ENCODE results near the gene TRPC1.
"Not testable (repeated sequence)": the region's sequence is repeated elsewhere in the genome, so short reads cannot be mapped to it uniquely, and the experiment has no call there.

Gene TRPC1

GRCh38 chr3:142750531-142750930 is 26.7 kb downstream of the TRPC1 start:
- H3K4me3 ChIP-seq (ENCODE audit: low read depth, low read length); H2BK5ac ChIP-seq (ENCODE audit: low read depth, low read length, poor library complexity); H3K27ac ChIP-seq (ENCODE audit: low read depth, low read length); H3K27me3 ChIP-seq (ENCODE audit: insufficient read depth, low read length); H3K9ac ChIP-seq (ENCODE audit: low read length); H3K79me2 ChIP-seq (ENCODE audit: control insufficient read depth, insufficient read depth, low read length, poor library complexity); H3K4me1 ChIP-seq (ENCODE audit: control insufficient read depth in 1 of 2, insufficient read depth in 2 of 2, low read length in 2 of 2); H2BK120ac ChIP-seq (ENCODE audit: insufficient read depth, low read length, poor library complexity); H4K8ac ChIP-seq (ENCODE audit: low read depth, low read length); H3K9me3 ChIP-seq (ENCODE audit: insufficient read depth, low read depth, low read length); H3K4me2 ChIP-seq (ENCODE audit: low read length); H4K12ac ChIP-seq (ENCODE audit: low read depth, low read length); DNase-seq; H3K14ac ChIP-seq (ENCODE audit: low read length); H3K36me3 ChIP-seq (ENCODE audit: control insufficient read depth in 1 of 2, insufficient read depth in 2 of 2, low read length in 2 of 2); H4K91ac ChIP-seq (ENCODE audit: low read depth, low read length); H2AFZ ChIP-seq (ENCODE audit: insufficient read depth, low read length, poor library complexity); H3K23ac ChIP-seq (ENCODE audit: low read length); H2BK12ac ChIP-seq (ENCODE audit: low read length); H3K4ac ChIP-seq (ENCODE audit: low read depth, low read length); H3K79me1 ChIP-seq (ENCODE audit: low read length); H3K18ac ChIP-seq (ENCODE audit: low read length); H2AK5ac ChIP-seq (ENCODE audit: low read length): not testable (repeated sequence)
- no CpG with 5 or more reads among the region's 4 CpGs for WGBS (ENCODE audit: extremely low coverage, insufficient coverage, insufficient read length)

DNA sequence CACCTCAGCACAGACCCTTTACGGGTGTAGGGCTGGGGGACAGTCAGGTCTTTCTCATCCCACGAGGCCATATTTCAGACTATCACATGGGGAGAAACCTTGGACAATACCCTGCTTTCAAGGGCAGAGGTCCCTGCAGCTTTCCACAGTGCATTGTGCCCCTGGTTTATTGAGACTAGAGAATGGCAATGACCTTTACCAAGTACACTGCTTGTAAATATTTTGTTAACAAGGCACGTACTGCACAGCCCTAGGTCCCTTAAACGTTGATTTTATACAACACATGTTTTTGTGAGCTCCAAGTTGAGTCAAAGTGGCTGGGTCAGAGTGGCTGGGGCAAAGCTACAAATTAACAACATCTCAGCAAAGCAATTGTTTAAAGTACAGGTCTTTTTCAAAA is 28.8 kb downstream of the TRPC1 start:
- not testable (repeated sequence) for H3K18ac ChIP-seq (ENCODE audit: low read length); H3K14ac ChIP-seq (ENCODE audit: low read length); H3K4ac ChIP-seq (ENCODE audit: low read depth, low read length); H2AK5ac ChIP-seq (ENCODE audit: low read length); H2BK5ac ChIP-seq (ENCODE audit: low read depth, low read length, poor library complexity); H3K4me2 ChIP-seq (ENCODE audit: low read length); H3K27me3 ChIP-seq (ENCODE audit: insufficient read depth, low read length); H4K12ac ChIP-seq (ENCODE audit: low read depth, low read length); H2BK12ac ChIP-seq (ENCODE audit: low read length); H3K4me1 ChIP-seq (ENCODE audit: control insufficient read depth in 1 of 2, insufficient read depth in 2 of 2, low read length in 2 of 2); H3K79me2 ChIP-seq (ENCODE audit: control insufficient read depth, insufficient read depth, low read length, poor library complexity); DNase-seq; H3K9me3 ChIP-seq (ENCODE audit: insufficient read depth, low read depth, low read length); H4K8ac ChIP-seq (ENCODE audit: low read depth, low read length); H2BK120ac ChIP-seq (ENCODE audit: insufficient read depth, low read length, poor library complexity); H2AFZ ChIP-seq (ENCODE audit: insufficient read depth, low read length, poor library complexity); H3K79me1 ChIP-seq (ENCODE audit: low read length); H3K36me3 ChIP-seq (ENCODE audit: control insufficient read depth in 1 of 2, insufficient read depth in 2 of 2, low read length in 2 of 2); H3K23ac ChIP-seq (ENCODE audit: low read length); H3K4me3 ChIP-seq (ENCODE audit: low read depth, low read length); H3K27ac ChIP-seq (ENCODE audit: low read depth, low read length); H3K9ac ChIP-seq (ENCODE audit: low read length); H4K91ac ChIP-seq (ENCODE audit: low read depth, low read length)
- no CpG with 5 or more reads among the region's 4 CpGs for WGBS (ENCODE audit: extremely low coverage, insufficient coverage, insufficient read length)

- Histone ChIP-seq H3K4me1 (ENCODE audit: control insufficient read depth in 1 of 2, insufficient read depth in 2 of 2, low read length in 2 of 2) (no peaks in the 10 kb centered on the region), H3K4ac (ENCODE audit: low read depth, low read length) (no peak overlapping the region), H2BK120ac (ENCODE audit: insufficient read depth, low read length, poor library complexity) (no peak overlapping the region), H4K8ac (ENCODE audit: low read depth, low read length) (no peak overlapping the region), H2BK12ac (ENCODE audit: low read length) (no peak overlapping the region), H3K4me3 (ENCODE audit: low read depth, low read length) (no peak overlapping the region), H3K14ac (ENCODE audit: low read length) (no peak overlapping the region), H3K79me2 (ENCODE audit: control insufficient read depth, insufficient read depth, low read length, poor library complexity) (no peaks in the 10 kb centered on the region), H3K9ac (ENCODE audit: low read length) (no peak overlapping the region), H3K9me3 (ENCODE audit: insufficient read depth, low read depth, low read length) (no peaks in the 10 kb centered on the region), H3K27ac (ENCODE audit: low read depth, low read length) (no peak overlapping the region), H2AFZ (ENCODE audit: insufficient read depth, low read length, poor library complexity) (no peak overlapping the region), H2AK5ac (ENCODE audit: low read length) (no peak overlapping the region), H3K36me3 (ENCODE audit: control insufficient read depth in 1 of 2, insufficient read depth in 2 of 2, low read length in 2 of 2) (no peaks in the 10 kb centered on the region), H3K23ac (ENCODE audit: low read length) (no peak overlapping the region), H3K18ac (ENCODE audit: low read length) (no peak overlapping the region), H3K27me3 (ENCODE audit: insufficient read depth, low read length) (no peaks in the 10 kb centered on the region), H2BK5ac (ENCODE audit: low read depth, low read length, poor library complexity) (no peak overlapping the region), H3K4me2 (ENCODE audit: low read length) (no peak overlapping the region), H4K12ac (ENCODE audit: low read depth, low read length) (no peak overlapping the region), H4K91ac (ENCODE audit: low read depth, low read length) (no peak overlapping the region), H3K79me1 (ENCODE audit: low read length) (no peaks in the 10 kb centered on the region)
- no CpG with 5 or more reads among the region's 1 CpG for WGBS (ENCODE audit: extremely low coverage, insufficient coverage, insufficient read length)
- DNase-seq = no peak
Measured at GRCh38 chr3:142754494-142754893, 30.7 kb downstream of the TRPC1 start.

DNA sequence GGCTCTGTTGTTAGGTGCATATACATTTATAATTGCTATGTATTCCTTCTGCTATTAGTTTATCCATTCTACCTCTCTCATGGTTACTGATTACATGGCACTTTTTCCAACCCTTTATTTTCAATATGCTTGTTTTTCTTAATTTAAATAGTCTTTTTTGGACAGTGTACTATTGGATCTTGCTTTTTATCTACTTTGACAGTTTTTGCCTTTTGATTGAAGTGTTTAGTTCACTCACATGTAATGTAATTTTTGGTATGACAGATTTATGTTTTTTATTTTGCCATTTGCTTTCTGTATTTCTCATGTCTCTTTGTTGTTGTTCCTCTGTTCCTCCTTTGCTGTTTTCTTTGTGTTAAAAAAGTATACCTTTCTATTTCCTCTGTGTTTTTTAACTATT is 44.5 kb downstream of the TRPC1 start:
- H2BK5ac ChIP-seq (ENCODE audit: low read depth, low read length, poor library complexity) = no peak overlapping the region
- H2BK120ac ChIP-seq (ENCODE audit: insufficient read depth, low read length, poor library complexity) = no peak overlapping the region
- DNase-seq = no peak
- H2AFZ ChIP-seq (ENCODE audit: insufficient read depth, low read length, poor library complexity) = no peak overlapping the region
- H4K12ac ChIP-seq (ENCODE audit: low read depth, low read length) = no peak overlapping the region
- no peak overlapping the region for H4K91ac ChIP-seq (ENCODE audit: low read depth, low read length)
- H3K27ac ChIP-seq (ENCODE audit: low read depth, low read length) = no peak overlapping the region
- no peak overlapping the region for H3K4me2 ChIP-seq (ENCODE audit: low read length)
- H3K79me1 ChIP-seq (ENCODE audit: low read length) = no peaks in the 10 kb centered on the region
- no peak overlapping the region for H3K23ac ChIP-seq (ENCODE audit: low read length)
- H3K14ac ChIP-seq (ENCODE audit: low read length) = no peak overlapping the region
- no peak overlapping the region for H3K4ac ChIP-seq (ENCODE audit: low read depth, low read length)
- H3K9ac ChIP-seq (ENCODE audit: low read length) = no peak overlapping the region
- no peak overlapping the region for H3K18ac ChIP-seq (ENCODE audit: low read length)
- no peaks in the 10 kb centered on the region for H3K4me1 ChIP-seq (ENCODE audit: control insufficient read depth in 1 of 2, insufficient read depth in 2 of 2, low read length in 2 of 2)
- H3K36me3 ChIP-seq (ENCODE audit: control insufficient read depth in 1 of 2, insufficient read depth in 2 of 2, low read length in 2 of 2) = no peaks in the 10 kb centered on the region
- H3K9me3 ChIP-seq (ENCODE audit: insufficient read depth, low read depth, low read length) = no peaks in the 10 kb centered on the region
- no peak overlapping the region for H3K4me3 ChIP-seq (ENCODE audit: low read depth, low read length)
- H4K8ac ChIP-seq (ENCODE audit: low read depth, low read length) = no peak overlapping the region
- no peak overlapping the region for H2AK5ac ChIP-seq (ENCODE audit: low read length)
- H3K27me3 ChIP-seq (ENCODE audit: insufficient read depth, low read length) = no peaks in the 10 kb centered on the region
- H3K79me2 ChIP-seq (ENCODE audit: control insufficient read depth, insufficient read depth, low read length, poor library complexity) = no peaks in the 10 kb centered on the region
- no peak overlapping the region for H2BK12ac ChIP-seq (ENCODE audit: low read length)

DNA sequence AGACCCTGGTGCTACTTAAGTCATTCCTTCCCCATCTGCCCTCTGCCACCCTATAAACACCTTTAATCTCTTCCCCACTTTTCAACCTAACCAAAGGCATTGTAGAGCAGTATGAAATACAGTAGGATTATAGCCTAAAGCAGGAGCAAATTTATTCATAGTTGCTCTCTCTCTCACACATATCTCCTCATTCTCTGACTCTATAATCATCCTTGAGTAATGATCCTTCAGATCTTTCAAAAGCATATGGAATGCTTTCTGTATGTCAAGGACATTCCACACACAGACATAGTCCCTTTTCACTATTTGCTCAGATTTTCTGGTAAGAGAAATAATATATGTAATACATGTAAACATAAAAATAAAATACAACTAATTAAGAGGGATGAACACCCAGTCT is 54.1 kb downstream of the TRPC1 start:
- H3K36me3 ChIP-seq (ENCODE audit: control insufficient read depth in 1 of 2, insufficient read depth in 2 of 2, low read length in 2 of 2) = no peaks in the 10 kb centered on the region
- peak in 1 of 2 donors; percentile 50 for DNase-seq
- H4K12ac ChIP-seq (ENCODE audit: low read depth, low read length) = no peak overlapping the region
- no peak overlapping the region for H4K8ac ChIP-seq (ENCODE audit: low read depth, low read length)
- H3K4ac ChIP-seq (ENCODE audit: low read depth, low read length) = no peak overlapping the region
- no peak overlapping the region for H2AK5ac ChIP-seq (ENCODE audit: low read length)
- no peaks in the 10 kb centered on the region for H3K79me2 ChIP-seq (ENCODE audit: control insufficient read depth, insufficient read depth, low read length, poor library complexity)
- H2AFZ ChIP-seq (ENCODE audit: insufficient read depth, low read length, poor library complexity) = no peak overlapping the region
- no peak overlapping the region for H3K27ac ChIP-seq (ENCODE audit: low read depth, low read length)
- H2BK5ac ChIP-seq (ENCODE audit: low read depth, low read length, poor library complexity) = no peak overlapping the region
- no peaks in the 10 kb centered on the region for H3K27me3 ChIP-seq (ENCODE audit: insufficient read depth, low read length)
- H4K91ac ChIP-seq (ENCODE audit: low read depth, low read length) = no peak overlapping the region
- H3K9me3 ChIP-seq (ENCODE audit: insufficient read depth, low read depth, low read length) = no peaks in the 10 kb centered on the region
- H3K23ac ChIP-seq (ENCODE audit: low read length) = no peak overlapping the region
- H3K79me1 ChIP-seq (ENCODE audit: low read length) = no peaks in the 10 kb centered on the region
- no peak overlapping the region for H3K14ac ChIP-seq (ENCODE audit: low read length)
- no peak overlapping the region for H2BK120ac ChIP-seq (ENCODE audit: insufficient read depth, low read length, poor library complexity)
- no peak overlapping the region for H3K18ac ChIP-seq (ENCODE audit: low read length)
- no peak overlapping the region for H3K4me2 ChIP-seq (ENCODE audit: low read length)
- no peak overlapping the region for H3K9ac ChIP-seq (ENCODE audit: low read length)
- no peak overlapping the region for H3K4me3 ChIP-seq (ENCODE audit: low read depth, low read length)
- no peak overlapping the region for H2BK12ac ChIP-seq (ENCODE audit: low read length)
- H3K4me1 ChIP-seq (ENCODE audit: control insufficient read depth in 1 of 2, insufficient read depth in 2 of 2, low read length in 2 of 2) = no peaks in the 10 kb centered on the region
